ENCODE results near the gene ANLN.

GRCh38 chr7:36455646-36456045 lies 66.0 kb downstream of the ANLN start:
- TF ChIP-seq ESRRB (CRISPR knock-in tag; IDR thresholded peaks at IDR 0.05; ENCODE audit: borderline replicate concordance) (no peak), MIER1 (IDR thresholded peaks at IDR 0.05; ENCODE audit: low read depth) (no peak)
